ENCODE data around the gene LRRC4B.

LRRC4B gene

GRCh38 chr19:50570997-50571396 lies 2.8 kb upstream of the LRRC4B start:
- no peak for DNase-seq

DNA sequence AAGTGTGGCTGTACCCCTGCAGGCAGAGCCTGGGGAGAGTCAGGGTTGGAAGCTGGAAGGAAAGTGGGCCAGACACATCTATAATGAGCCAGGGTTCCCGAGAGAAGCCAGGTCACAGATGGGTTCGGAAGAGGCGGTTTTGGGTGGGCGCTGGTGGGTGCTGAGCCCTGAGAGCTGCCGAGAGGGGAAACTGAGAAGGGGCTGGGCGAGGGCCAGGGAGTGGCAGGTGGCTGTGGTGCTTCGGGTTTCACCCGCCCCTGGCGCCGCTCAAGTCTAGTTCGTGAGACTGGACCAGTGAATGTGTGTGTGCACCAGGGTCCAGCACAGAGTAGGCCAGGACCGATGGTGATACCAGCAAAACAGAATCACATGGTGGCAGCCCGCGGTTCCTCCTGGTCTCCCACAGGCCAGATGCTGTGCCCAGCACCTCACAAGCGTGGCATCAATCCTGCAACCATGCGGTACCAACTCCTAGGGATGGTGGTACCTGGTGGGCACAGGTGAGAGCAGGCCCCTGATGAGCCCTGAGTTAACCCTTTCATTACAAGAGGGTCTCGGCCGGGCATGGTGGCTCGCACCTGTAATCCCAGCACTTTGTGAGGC lies 1.8 kb upstream of the LRRC4B start:
- no peak for DNase-seq

DNA sequence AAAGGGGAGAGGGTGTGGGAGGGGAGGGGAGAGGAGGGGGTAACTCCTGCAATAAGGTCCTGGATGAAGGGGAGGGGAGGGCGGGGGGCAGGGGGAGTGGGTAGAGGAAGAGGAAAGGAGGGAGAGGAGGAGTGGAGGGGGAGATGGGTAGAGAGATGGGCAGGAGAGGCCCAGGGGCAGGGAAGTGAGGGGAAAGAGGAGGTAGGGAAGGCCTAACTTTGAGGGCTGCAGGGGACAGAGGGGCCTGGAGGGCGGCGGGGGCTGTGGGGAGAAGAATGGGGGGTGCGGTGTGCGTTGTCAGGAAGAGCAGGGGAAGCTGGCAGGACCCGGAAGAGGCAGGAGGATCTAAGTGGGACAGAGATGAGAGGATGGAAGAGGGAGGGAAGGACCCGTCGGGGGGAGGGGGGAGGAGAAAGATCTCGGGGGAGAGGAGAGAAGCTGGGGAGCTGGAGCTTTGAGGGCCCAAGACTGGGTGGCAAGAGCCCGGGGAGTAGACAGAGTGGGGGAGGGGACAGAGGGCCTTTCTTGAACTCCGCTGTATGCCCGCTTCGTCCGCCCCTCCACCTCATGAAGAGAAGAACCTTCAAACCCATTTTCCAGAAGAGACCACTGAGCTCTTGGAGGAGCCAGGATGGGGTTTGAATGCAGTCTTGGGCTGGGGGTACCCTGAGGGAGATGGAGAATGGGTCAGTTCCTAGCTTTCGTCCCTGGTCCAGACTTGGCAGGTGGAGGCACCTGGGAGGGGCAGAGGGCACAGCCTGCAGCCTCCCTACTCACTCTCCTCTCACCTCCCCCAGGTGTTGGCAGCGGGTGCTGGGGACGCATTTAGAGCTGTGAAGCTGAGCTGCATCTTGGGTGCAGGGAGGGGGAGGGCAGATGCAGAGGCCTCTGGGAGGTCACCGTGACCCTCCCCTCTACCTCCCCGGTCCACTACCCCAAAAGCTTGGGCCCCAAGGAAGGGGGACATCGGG lies 778 bp upstream of the LRRC4B start:
- DNase-seq, result no peak

- DNase-seq, result no peak
Measured at GRCh38 chr19:50567052-50567841, 988 bp downstream of the LRRC4B start.

- DNase-seq, result peak; percentile 33
Measured at GRCh38 chr19:50565984-50566903, 2.0 kb downstream of the LRRC4B start.

DNA sequence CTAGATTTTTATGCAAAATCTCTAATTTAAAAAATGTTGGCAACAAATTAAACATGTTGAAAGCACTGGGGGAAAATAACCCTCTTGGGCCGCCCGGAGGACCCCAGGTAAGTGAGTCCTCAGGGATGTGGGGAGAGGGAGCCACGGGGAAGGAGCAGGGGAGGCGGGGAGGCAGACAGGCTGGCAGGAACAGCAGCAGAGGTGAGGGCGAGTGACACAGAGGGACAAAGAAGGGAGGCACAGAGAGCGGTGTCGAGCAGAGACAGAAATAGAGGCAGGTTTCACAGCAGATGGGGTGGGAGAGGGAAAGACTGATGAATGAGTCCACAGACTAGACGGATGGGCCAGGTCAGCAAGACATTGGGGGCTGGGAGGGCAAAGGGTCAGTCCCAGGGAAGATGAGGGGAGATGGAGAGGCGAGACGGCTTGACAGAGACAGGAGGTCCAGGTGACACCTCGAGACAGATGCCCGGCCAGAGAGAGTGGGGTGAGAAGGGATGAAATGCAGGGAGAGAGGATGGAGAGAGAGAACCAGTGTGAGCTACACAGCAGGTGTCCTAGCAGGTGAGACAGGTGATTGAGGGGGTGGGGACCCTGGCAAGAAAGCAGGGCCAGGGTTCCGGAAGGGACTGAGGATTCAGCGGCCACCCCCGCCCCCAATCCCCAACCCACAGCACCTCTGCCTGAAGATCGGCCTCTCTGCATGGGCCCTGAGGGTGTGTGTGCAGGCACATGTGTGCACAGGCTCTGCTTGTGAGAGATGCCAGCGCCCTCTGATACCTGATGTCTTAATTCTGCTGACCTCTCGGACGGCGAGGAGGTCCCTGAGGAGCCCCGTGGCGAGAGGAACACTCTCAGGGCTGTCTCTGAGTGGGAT lies 3.8 kb downstream of the LRRC4B start:
- no peak for DNase-seq

GRCh38 chr19:50563597-50563996 lies 4.6 kb downstream of the LRRC4B start:
- no peak for DNase-seq

- DNase-seq, result no peak
Measured at GRCh38 chr19:50562996-50563395, 5.2 kb downstream of the LRRC4B start.

GRCh38 chr19:50562329-50562728 lies 5.9 kb downstream of the LRRC4B start:
- DNase-seq, result no peak

DNA sequence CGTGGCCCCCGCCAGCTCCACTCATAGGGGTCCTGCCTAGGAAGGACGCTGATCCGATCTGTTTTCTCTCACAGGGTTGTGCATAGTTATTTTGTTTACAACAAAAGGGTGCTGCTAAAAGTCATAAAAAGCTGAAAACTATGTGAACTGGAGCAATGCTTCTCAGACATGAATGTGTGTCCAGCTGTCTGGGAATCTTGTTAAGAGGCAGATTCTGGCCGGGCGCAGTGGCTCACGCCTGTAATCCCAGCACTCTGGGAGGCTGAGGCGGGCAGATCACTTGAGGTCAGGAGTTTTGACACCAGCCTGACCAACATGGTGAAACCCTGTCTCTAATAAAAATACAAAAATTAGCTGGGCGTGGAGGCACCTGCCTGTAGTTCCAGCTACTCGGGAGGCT lies 8.6 kb downstream of the LRRC4B start:
- no peak for DNase-seq

GRCh38 chr19:50558449-50558848 lies 9.8 kb downstream of the LRRC4B start:
- DNase-seq, result no peak

- no peak for DNase-seq
Measured at GRCh38 chr19:50558039-50558438, 10.2 kb downstream of the LRRC4B start.

GRCh38 chr19:50557009-50557613 lies 11.1 kb downstream of the LRRC4B start:
- no peak for DNase-seq

- peak; percentile 82 for DNase-seq
Measured at GRCh38 chr19:50556282-50557008, 11.8 kb downstream of the LRRC4B start.

DNA sequence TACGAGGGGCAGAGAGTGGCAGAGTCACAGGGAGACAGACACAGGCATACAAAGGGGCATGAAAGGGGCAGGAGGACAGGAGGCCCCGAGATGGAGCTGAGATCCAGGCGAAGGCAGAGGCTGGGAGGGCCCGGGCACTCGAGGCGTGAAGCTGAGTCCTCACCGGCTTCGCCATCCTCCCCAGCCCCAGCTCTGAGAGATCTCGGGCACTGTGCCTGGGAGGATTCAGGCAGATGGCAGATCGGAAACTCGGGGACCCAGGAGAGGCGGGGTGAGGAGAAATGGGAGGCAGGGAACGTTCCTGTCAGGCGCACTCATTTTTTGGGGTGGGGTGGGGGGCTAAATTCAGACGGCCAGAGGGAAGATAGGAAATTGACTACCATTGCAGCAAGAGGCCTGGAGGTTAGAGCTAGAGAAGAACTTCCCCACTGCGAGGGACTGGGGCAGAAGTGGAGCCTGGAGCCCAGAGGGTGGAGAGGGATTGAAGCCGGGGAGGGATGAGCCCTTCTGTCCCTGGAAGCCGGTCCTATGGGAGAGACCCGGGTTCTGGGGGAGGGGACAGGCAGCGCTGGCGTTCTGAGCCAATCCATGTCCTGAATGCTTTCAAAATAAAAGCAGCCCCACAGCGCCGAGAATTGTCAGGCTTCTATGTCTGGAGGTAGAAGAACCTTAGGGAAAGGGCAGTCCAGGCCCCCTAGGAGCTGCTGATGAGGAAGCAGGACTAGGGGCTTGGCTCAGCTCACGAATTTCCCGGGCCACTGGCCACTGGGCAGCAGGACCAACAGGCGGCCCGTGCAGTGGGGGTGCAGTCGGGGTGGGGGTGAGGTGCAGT lies 12.6 kb downstream of the LRRC4B start:
- no peak for DNase-seq

DNA sequence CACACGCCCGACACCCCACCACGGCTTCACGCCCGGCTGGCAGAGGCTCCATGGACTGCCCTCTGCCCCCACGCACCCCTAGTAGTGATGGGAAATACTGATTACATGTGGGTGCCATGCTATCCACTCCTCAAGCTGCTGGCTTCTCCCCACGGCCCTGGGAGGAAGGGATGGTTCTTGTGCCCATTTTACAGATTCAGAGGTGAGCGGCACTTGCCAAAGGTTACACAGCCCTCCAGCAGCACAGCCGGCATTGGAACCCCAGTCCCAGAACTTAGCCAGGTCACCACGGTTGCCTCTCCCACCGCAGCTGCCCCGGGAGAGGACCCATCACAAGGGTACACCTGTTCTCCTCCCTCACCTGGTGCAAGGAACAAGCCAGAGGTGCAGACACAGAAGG lies 13.2 kb downstream of the LRRC4B start:
- DNase-seq, result no peak

- no peak for DNase-seq
Measured at GRCh38 chr19:50554212-50554611, 14.0 kb downstream of the LRRC4B start.

DNA sequence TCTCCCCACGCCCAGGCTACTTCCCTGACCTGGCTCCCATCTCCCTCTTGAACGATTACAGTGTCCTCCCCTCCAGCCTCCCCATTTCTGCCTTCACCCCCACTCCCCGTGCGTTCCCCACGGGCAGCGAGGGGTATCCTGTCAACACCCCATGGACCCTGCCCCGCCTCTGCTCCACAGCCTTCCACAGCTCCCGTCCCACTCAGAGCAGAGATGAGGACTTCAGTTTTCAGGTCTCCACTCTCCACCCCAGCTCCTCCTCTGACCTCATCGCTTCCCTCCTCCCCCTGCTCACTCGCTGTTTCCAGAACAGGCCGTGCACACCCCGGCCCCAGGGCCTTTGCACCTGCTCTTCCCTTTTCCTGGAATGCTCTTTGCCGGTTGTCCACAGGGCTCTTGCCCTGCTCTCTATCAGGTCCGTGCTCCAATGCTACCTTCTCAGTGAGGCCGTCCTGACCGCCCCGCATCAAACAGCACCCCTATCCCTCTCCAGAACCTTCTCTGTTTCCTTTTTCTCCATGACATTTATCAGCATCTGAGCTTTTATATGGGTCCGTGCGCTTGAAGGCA lies 15.0 kb downstream of the LRRC4B start:
- DNase-seq, result no peak

DNA sequence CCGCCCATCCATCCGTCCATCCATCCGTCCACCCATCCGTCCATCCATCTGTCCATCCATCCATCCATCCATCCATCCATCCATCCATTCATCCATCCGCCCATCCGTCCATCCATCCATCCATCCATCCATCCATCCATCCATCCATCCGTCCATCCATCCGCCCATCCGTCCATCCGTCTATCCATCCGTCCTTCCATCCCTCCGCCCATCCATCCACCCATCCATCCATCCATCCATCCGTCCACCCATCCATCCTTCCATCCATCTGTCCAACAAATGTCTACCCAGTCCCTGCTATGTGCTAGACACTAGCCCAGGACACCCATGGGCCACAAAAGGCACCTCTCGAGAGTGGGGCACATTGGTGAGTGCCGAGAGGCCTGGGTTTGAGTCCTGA lies 15.7 kb downstream of the LRRC4B start:
- DNase-seq, result no peak
